ELR (cell line): Measurements from ENCODE around the gene PCDHGB3.

ENCODE experiments used
- DNase-seq: peaks from one replicate; pipeline ENCODE4 v3.0.0-alpha.2; 2015; ENCODE audit warnings: low read depth

PCDHGB3 gene

DNA sequence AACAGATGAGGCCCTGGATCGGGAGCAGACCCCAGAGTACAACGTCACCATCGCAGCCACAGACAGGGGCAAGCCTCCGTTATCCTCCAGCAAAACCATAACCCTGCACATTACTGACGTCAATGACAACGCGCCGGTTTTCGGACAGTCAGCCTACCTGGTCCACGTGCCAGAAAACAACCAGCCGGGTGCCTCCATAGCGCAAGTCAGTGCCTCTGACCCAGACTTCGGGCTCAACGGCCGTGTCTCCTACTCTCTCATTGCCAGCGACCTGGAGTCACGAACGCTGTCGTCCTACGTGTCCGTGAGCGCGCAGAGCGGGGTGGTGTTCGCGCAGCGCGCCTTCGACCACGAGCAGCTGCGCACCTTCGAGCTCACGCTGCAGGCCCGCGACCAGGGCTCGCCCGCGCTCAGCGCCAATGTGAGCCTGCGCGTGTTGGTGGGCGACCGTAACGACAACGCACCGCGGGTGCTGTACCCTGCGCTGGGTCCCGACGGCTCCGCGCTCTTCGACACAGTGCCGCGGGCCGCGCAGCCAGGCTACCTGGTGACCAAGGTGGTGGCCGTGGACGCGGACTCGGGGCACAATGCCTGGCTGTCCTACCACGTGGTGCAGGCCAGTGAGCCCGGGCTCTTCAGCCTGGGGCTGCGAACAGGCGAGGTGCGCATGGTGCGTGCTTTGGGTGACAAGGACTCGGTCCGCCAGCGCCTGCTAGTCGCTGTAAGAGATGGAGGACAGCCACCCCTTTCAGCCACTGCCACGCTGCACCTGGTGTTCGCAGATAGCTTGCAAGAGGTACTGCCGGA is 49.2 kb downstream of the PCDHGB3 start:
- no peak for DNase-seq

DNA sequence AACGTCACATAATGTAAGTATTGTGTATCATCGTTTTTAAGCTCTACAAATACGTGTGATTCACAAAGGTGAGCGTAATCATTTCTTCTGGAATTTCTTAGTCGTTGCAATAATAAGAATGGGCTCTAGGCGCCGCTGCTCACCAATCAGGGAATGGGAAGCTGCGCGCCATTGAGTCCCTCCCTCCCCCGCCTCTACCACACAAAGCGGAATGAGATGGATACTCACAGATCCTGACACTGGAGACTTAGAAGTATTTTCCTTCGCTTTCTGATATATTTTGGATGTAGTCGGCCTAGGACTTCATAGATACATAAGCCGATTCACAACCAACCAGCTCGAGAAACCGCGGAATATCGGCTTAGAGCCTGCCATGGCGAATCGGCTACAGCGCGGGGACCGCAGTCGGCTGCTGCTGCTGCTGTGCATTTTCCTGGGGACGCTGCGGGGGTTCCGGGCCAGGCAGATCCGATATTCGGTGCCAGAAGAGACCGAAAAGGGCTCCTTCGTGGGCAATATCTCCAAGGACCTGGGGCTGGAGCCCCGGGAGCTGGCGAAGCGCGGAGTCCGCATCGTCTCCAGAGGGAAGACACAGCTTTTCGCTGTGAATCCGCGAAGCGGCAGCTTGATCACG is 50.9 kb downstream of the PCDHGB3 start, which contains the start of gene PCDHGA11:
TSS of gene PCDHGA11 (plus strand) at position 197 of the 634 bp plus-strand sequence. CDS start at position 374, 177 bp downstream.
- peak; percentile 75 for DNase-seq

DNA sequence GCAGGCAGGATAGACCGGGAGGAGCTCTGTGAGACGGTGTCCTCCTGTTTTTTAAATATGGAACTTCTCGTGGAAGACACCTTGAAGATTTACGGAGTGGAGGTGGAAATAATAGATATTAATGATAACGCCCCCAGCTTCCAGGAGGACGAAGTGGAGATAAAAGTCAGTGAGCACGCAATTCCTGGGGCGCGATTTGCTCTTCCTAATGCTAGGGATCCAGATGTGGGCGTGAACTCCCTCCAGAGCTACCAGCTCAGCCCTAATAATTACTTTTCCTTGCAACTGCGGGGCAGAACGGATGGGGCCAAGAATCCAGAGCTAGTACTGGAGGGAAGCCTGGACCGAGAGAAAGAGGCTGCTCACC is 51.4 kb downstream of the PCDHGB3 start:
- DNase-seq, result peak; percentile 22
